GM08714 (cell line): ENCODE measurements around the gene SRP19.
"Not testable (repeated sequence)": the region's sequence is repeated elsewhere in the genome, so short reads cannot be mapped to it uniquely, and the experiment has no call there.

ENCODE experiments used
- H3K4me3 ChIP-seq: fragments of 200-500 bp; sonication (Bioruptor generic); 2 replicates; pipeline ENCODE4 v1.5.1; 2014; ENCODE audit warnings: mild to moderate bottlenecking, low read length, inconsistent platforms
- ZNF274 ChIP-seq: IDR thresholded peaks from 2 replicates; pipeline ENCODE4 v1.6.1; 2012; ENCODE audit warnings: mild to moderate bottlenecking, low read depth, low read length

Gene SRP19

GRCh38 chr5:112861638-112861985 is 525 bp downstream of the SRP19 start:
- no peak for TF ChIP-seq ZNF274
- H3K4me3 ChIP-seq, result peak overlapping the region; percentile 98

- TF ChIP-seq ZNF274, result no peak
- H3K4me3 ChIP-seq, result peak overlapping the region; percentile 98
Measured at GRCh38 chr5:112862085-112862484, 998 bp downstream of the SRP19 start.

GRCh38 chr5:112863549-112863948 is 2.5 kb downstream of the SRP19 start:
- no peak for TF ChIP-seq ZNF274

GRCh38 chr5:112865128-112865527 is 4.0 kb downstream of the SRP19 start:
- H3K4me3 ChIP-seq, result no peak overlapping the region
- TF ChIP-seq ZNF274, result no peak

More at GRCh38 chr5:112863549-112863948, 2.5 kb downstream of the SRP19 start:
- no peak overlapping the region for H3K4me3 ChIP-seq

GRCh38 chr5:112866739-112867138 is 5.7 kb downstream of the SRP19 start:
- no peak for TF ChIP-seq ZNF274
- H3K4me3 ChIP-seq, result no peak overlapping the region

GRCh38 chr5:112867411-112867810 is 6.3 kb downstream of the SRP19 start:
- no peak overlapping the region for H3K4me3 ChIP-seq
- TF ChIP-seq ZNF274, result no peak

- H3K4me3 ChIP-seq, result no peak overlapping the region
- no peak for TF ChIP-seq ZNF274
Measured at GRCh38 chr5:112869948-112870347, 8.9 kb downstream of the SRP19 start.

- no peak overlapping the region for H3K4me3 ChIP-seq
- TF ChIP-seq ZNF274, result no peak
Measured at GRCh38 chr5:112870966-112871365, 9.9 kb downstream of the SRP19 start.

- TF ChIP-seq ZNF274, result no peak
- no peak overlapping the region for H3K4me3 ChIP-seq
Measured at GRCh38 chr5:112876362-112876761, 15.3 kb downstream of the SRP19 start.

GRCh38 chr5:112878101-112878500 is 17.0 kb downstream of the SRP19 start:
- no peak overlapping the region for H3K4me3 ChIP-seq
- TF ChIP-seq ZNF274, result no peak

- no peak for TF ChIP-seq ZNF274
- no peak overlapping the region for H3K4me3 ChIP-seq
Measured at GRCh38 chr5:112878760-112879159, 17.7 kb downstream of the SRP19 start.

- TF ChIP-seq ZNF274, result no peak
- H3K4me3 ChIP-seq, result no peak overlapping the region
Measured at GRCh38 chr5:112880219-112880964, 19.3 kb downstream of the SRP19 start.

- no peak for TF ChIP-seq ZNF274
- no peak overlapping the region for H3K4me3 ChIP-seq
Measured at GRCh38 chr5:112883192-112883591, 22.1 kb downstream of the SRP19 start.

- TF ChIP-seq ZNF274, result no peak
- H3K4me3 ChIP-seq, result no peak overlapping the region
Measured at GRCh38 chr5:112885001-112885400, 23.9 kb downstream of the SRP19 start.

- TF ChIP-seq ZNF274, result no peak
- no peak overlapping the region for H3K4me3 ChIP-seq
Measured at GRCh38 chr5:112886975-112887374, 25.9 kb downstream of the SRP19 start.

- H3K4me3 ChIP-seq, result not testable (repeated sequence)
Measured at GRCh38 chr5:112892066-112892465, 31.0 kb downstream of the SRP19 start.
